Measurements from ENCODE around the gene KCNIP4.

DNA sequence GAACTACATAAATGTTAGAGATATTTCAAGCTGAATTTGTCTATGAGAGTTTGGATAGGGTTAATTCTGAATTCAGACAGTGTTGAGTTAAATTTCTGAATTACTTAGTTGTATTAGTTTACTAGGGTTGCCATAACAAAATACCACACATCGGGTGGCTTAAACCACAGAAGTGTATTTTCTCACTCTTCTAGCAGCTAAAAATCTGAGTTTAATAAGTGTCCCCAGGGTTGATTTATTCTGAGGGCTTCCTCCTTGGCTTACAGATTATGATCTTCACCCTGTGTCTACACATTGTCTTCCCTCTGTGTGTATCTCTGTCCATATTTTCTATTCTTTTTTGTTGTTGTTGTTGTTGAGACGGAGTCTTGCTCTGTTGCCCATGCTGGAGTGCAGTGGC is 929.8 kb downstream of the KCNIP4 start:
- TF ChIP-seq, protein P1, sequence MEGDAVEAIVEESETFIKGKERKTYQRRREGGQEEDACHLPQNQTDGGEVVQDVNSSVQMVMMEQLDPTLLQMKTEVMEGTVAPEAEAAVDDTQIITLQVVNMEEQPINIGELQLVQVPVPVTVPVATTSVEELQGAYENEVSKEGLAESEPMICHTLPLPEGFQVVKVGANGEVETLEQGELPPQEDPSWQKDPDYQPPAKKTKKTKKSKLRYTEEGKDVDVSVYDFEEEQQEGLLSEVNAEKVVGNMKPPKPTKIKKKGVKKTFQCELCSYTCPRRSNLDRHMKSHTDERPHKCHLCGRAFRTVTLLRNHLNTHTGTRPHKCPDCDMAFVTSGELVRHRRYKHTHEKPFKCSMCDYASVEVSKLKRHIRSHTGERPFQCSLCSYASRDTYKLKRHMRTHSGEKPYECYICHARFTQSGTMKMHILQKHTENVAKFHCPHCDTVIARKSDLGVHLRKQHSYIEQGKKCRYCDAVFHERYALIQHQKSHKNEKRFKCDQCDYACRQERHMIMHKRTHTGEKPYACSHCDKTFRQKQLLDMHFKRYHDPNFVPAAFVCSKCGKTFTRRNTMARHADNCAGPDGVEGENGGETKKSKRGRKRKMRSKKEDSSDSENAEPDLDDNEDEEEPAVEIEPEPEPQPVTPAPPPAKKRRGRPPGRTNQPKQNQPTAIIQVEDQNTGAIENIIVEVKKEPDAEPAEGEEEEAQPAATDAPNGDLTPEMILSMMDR (IDR thresholded peaks at IDR 0.05), result no peak
- no peak for TF ChIP-seq POLR2A (IDR thresholded peaks at IDR 0.05)
